ENCODE data around the gene INHBB.

INHBB gene

GRCh38 chr2:120360307-120360855 lies 14.4 kb downstream of the INHBB start:
- DNase-seq, result no peak

GRCh38 chr2:120362926-120363325 lies 17.0 kb downstream of the INHBB start:
- no peak for DNase-seq

- DNase-seq, result no peak
These were observed 19.4 kb downstream of the INHBB start for GRCh38 chr2:120365236-120365793.

GRCh38 chr2:120366698-120367097 lies 20.8 kb downstream of the INHBB start:
- no peak for DNase-seq

DNA sequence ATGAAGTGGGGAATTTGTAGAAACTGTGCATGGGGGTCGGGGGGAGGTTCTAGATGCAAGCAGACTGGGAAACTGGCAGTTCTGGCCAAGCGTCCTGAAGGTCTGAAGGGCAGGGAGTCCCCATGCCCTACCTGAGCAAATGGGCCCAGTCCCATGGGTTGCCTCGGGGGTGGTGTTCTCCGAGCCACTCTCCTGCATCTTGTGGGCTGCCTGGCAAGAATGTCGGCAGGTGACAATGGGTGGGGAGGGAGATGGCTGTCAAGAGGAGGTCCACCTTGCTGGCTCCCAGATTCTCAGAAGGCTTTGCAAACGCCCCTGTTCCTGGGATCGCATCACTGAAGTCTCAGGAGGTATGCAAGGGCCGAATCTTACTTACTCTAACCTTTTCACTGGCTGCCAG lies 21.3 kb downstream of the INHBB start:
- DNase-seq, result no peak

DNA sequence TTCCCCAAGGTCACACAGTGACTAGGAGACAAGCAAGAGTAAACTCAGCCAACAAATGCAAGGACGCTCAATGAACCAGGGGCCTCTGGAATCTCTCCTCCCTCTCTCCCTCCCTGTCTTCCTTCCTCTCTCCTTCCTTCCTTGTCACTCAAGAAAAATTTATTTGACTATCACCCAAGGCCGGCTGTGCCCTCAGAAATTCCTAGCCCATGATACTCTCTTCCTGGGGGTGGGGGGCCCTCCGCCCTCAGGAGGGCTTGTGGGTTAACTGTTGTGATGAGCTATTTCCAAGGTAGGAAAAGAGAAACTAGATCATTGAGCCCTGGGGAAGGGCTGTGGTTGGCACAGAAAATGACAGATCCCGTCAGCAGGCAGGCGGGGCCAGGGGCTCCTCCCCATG lies 21.7 kb downstream of the INHBB start:
- DNase-seq, result no peak

- DNase-seq, result no peak
These were observed 22.1 kb downstream of the INHBB start for GRCh38 chr2:120368086-120368485.

DNA sequence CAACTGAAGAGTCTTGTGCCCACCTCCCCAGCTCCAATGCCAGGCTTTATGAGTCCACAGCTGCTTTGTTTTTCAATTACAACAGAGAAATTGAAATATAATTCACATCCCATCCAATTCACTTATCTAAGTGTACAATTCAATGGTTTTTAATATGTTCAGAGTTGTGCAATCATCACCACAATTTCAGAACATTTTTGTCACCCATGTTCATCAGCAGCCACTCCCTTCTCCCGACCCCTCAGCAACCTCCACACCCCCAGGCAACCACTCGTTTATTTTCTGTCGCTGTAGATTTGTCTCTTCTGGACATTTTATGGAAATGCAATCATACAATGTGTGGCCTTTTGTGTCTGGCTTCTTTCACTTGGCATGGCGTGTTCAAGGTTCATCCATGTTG lies 23.3 kb downstream of the INHBB start:
- no peak for DNase-seq

DNA sequence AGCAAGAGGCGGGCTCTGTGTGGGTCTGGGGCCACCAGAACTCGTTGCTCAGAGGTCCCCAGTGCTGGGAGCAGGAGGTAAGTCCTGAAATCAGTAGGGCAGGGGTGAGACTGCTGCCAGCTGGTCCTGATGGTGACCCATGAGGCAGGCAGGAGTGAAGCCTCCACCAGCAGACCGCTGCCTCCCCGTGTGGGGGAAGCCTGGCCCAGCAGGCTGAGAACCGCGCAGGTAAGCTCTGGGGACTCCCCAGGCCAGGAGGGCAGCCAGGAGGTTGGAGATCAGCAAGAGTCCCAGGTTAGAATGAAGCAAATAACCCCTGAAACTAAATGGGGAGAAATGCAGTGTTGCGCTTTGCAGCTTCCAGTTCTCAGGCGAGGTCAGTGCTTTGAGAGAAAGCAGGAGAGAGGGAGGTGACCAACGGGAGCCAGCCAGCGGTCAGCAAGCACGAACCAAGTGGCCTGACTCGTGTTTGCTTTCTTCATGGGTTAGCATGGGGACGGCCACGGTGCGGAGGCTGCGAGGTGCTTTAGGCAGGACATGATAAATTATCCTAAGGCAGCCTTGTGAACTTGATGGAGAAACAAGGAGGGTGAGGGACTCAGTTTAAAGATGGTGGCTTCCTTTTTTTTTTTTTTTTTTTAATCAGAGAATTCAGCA lies 26.2 kb downstream of the INHBB start:
- DNase-seq, result no peak

- no peak for DNase-seq
These were observed 26.9 kb downstream of the INHBB start for GRCh38 chr2:120372816-120373215.

GRCh38 chr2:120373424-120373823 lies 27.5 kb downstream of the INHBB start:
- no peak for DNase-seq

DNA sequence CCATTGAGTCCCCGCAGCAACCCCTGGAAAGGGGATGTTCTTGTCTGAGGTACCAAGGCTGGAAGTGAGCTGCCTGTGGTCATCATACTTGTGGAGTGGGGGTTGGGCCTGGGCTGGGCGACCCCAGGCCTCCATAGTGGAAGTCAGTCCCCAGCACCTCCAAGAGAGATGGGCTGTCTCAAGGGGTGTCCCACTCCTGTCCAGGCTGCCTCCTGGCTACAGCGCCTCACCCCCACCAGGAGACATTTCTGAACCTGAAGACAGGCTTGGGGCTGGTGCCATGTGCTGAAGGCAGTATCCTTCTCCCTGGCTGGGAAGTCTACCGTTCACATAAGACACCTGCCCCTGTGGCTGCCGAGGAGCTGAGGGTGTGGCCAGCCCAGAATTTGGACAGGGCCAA lies 28.9 kb downstream of the INHBB start:
- no peak for DNase-seq

- DNase-seq, result no peak
These were observed 29.5 kb downstream of the INHBB start for GRCh38 chr2:120375251-120376020.

DNA sequence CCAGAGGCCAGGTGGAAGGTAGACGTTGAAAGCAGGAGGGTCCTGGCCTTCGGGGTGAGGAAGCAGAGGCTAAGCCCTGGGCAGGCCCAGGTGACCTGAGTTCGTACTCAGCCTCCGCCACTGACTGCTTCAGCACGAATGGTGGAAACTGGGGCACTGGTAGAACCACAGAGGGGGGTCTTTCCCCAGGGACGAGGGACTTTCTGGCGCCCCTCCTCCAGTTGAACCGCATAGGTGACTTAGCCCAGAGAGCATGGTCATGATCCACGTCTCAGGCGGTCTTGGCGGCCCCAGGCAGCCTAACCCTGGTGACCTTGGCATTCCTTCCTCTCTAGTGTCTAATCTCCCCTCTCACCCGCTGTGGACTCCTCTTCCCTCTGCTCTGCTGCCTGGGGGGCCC lies 30.2 kb downstream of the INHBB start:
- DNase-seq, result no peak

DNA sequence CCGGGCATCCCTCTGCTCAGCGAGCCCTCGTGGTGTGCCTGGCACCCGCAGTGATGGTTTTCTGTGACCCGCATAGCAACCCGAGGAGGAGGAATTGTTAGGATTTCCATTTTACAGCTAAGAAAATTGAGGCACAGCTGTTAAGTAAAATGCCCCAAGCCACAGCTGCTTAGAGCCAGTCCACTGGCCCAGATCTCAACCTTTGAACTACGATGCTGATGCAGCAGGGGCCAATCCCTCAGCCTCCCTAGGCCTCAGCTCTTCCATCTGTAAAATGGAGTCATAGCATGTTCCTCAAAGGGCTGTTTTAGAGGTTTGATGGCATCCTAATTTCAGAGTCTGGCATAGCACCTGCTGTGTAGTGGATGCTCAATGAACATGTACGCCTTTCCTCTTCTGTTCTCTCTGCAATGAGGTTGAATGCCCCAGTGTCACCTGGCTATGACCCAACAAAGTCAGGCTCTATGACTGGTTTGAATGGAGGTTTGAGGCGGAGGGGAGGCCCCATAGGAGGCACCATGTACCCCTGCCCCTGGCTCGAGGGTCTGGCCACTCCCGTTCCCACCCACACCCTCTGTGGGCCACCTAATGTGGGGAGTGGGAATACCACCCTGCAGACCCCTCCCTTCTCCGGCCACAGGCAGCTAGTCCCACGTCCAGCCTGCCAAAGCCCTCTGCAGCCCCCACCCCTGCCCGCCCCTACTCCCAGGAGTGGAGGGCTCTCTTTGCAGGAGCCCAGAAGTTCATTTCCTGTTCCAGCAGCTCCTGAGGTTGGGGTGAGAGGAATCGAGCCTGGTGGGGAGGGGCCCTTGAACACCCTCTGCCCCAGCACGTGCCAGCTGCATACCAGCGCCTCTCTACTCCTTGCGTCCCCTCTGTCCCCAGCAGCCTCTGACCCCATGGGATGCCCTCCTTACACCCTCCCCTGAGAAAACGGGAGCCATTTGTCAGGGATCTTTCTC lies 31.0 kb downstream of the INHBB start:
- DNase-seq, result no peak

DNA sequence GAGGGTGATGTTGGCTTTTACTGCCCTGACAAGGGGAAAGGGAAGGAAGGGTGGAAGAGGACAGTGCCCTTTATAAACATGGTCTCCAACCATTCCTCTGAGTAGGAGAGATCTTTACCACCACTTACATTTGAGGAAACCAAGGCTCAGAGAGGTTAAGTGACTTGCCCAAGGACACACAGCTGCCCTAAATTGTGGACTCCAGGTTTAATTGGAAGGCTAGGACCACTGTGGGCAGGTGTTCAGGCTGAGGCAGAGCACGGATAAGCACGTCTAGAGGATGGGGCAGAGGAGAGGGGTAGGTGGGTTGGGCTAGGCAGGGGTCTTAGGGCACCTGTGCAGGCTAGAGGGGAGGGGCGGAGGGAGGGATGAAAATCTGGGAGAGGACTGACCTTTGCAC lies 32.7 kb downstream of the INHBB start:
- no peak for DNase-seq

- DNase-seq, result no peak
These were observed 34.3 kb downstream of the INHBB start for GRCh38 chr2:120379916-120380893.

DNA sequence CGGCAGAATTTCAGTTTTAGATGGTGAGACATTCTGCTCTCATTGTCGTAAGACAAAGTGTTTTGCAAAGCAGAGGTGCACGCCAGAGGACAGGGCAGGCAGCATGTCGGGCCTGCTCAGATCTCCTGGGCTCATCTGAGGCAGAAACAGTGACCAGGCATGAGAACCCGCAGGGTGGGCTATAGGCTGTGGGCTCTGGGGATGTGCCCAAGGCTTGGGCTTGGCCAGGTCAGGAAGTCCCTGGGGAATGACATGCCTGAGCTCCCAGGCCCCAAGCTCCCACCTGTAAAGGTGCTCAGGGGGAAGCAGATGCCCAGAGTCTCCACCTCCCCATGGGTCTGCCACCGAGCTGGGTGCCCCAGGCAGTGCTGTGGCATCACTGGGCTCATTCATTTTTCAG lies 35.3 kb downstream of the INHBB start:
- DNase-seq, result no peak

- no peak for DNase-seq
These were observed 35.7 kb downstream of the INHBB start for GRCh38 chr2:120381661-120382060.

DNA sequence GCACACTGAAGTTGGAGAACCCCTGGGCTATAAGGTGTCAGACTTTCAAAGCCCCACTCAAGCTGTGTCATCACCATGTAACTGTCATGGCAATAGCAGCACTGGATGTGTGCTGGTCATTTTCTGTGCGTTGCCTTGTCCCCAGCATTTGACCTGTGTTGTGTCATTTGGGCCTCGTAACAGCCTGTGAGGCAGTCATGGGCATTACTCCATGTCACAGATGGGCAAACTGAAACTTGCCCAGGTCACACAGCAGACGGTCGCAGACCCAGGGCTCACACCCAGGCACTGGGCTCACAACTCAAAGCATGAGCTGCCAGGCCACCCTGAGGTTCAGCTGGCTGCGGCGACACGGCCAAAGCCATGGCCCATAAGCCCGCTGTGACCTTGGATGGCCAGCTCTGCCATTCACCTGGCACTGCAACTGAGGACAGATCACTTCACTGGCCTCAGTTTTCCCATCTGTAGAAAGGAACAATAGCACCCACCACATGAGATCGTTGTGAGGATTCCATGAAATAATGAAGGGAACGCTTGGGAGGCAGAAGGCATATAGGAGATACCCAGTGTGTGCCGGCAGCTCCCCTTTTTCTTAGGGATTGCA lies 36.7 kb downstream of the INHBB start:
- no peak for DNase-seq

GRCh38 chr2:120383191-120383590 lies 37.3 kb downstream of the INHBB start:
- no peak for DNase-seq

Data from activated gamma-delta T cell (primary cell).